A549 treated with AZD2906 at 1 μM for 4 hours (cell line): ENCODE results near the gene IGSF3. TPM values are rescaled to one million over a fixed set of nuclear protein-coding genes. Genes with fewer than 3 reads are reported as not detected.

Experiments
- total RNA-seq: library from RNA; stranded (reverse); fragments of 200-300 nt; extraction: Qiagen RNA extraction; gene quantifications from 5 replicates; pipeline ENCODE4 v1.2.3, GENCODE V29; 2022

Gene IGSF3
- 13.0 to 17.7 TPM (median 15.6 TPM) in 5 replicates for total RNA-seq

DNA sequence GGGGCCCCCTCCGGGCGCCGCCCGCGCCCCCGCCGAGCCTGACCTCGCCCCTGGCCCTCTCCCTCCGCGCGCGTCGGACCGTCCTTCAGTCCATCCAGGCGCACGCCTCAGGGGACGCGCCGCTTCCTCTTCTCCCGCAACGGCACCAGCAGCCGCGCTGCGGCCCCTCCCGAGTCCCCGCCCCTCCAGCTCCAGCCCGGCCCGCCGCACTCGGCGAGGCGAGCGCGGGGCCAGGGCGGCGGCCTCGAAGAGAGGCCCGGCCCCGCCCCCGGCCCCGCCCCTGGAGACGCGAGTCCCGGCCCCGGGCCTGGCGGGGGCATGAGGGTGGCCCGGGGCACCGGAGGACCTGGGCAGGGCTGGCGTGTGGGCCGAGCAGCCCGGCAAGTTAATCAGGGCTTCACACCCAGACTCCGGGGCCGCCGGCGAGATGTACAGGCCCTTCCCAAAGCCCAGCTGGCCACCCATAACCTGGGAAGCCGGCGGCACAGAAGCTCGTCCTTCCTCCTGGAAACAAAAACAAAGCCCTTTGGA is at the start of gene IGSF3:
TSS of gene IGSF3 (minus strand) at position 159 of the 531 bp plus-strand sequence. CDS start 1,407 bp downstream, outside the sequence.

DNA sequence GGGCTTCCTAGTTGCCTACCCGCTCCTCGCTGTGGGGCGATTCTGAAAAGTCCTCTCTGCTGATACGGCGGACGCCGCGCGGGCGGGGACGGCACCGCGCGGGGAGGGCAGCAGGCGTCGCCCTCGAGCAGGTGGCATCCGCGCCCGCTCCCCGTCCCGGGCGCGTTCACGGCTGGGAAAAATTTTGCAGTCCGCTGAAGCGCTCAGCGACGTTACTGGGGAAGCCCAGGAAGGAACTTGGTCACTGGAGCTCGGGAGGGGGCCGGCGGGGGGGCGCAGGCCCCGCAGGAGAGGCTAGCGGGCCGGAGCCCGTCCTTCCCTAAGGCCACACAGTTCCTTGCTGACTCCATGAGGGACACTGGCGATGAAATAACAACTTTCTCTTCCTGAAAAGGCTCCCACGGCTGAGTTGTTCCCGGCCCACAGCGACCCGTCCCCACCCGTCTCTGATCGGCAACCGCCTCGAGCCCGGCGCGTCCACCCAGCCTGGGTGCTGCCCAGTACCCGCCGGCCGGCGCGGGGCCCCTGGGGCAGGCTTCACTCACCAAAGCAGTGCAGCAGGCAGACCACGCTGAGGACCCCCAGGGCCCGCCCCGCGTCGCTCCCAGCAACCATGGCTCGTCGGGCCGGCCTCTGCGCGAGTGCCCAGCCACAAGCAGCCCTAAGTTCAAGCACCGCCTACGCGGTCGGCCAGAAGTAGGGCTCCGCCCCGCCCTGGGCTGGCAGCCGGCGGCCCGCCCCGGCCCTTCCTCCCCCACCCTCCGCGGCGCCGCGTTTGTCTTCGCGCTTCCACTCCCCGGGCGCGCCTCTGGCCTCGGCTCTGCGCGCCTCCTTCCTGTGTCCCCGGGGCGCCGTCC is 96.9 kb downstream of the IGSF3 start, which contains the start of gene CD58:
TSS of gene CD58 (minus strand) at position 669 of the 857 bp plus-strand sequence. CDS start at position 615, 54 bp downstream.

Other genes with a start within 250 kb of the IGSF3 start
- 18.7 to 22.5 TPM (median 21.4 TPM) in 5 replicates for gene CD58, start 96.7 kb downstream of the IGSF3 start, total RNA-seq
- gene CD2, start 86.7 kb upstream of the IGSF3 start, total RNA-seq, result not detected in 5 replicates
- gene PTGFRN, start 242.2 kb upstream of the IGSF3 start, total RNA-seq, result 10.8 to 15.9 TPM (median 13.3 TPM) in 5 replicates